GM23338 (cell line): ENCODE data around the gene MCTP1.

Experiments used
- CREB1 ChIP-seq: fragments of 250-450 bp; sonication (Bioruptor Pico); IDR thresholded peaks from 2 replicates; pipeline ENCODE4 v1.5.0; 2020; ENCODE audit warnings: low read depth, mild to moderate bottlenecking, moderate library complexity
- CTCF ChIP-seq, 2 experiments: fragments of 200-600 bp in 1 of 2; sonication (generic) in 1 of 2; conservative IDR thresholded peaks; 2 replicates each; pipeline versions ENCODE4 v1.5.1 to v1.6.1; 2016 to 2017; ENCODE audit warnings: antibody characterized with exemption in 2 of 2, low read depth in 2 of 2, mild to moderate bottlenecking in 2 of 2, moderate library complexity in 1 of 2
- EZH2 ChIP-seq: fragments of 200-600 bp; sonication (generic); IDR thresholded peaks from one replicate; pipeline ENCODE4 v1.8.0; 2017; ENCODE audit warnings: antibody characterized with exemption, mild to moderate bottlenecking, low read depth; ENCODE audit not compliant: unreplicated experiment
- JUNB ChIP-seq: IDR thresholded peaks from one replicate; pipeline ENCODE4 v1.6.1; 2016; ENCODE audit warnings: antibody characterized with exemption; ENCODE audit not compliant: unreplicated experiment
- NANOG ChIP-seq: IDR thresholded peaks from 2 replicates; pipeline ENCODE4 v1.6.1; 2016; ENCODE audit warnings: antibody characterized with exemption, borderline replicate concordance
- TF ChIP-seq, protein P1 (sequence below): IDR thresholded peaks from one replicate; pipeline ENCODE4 v1.6.1; 2018; ENCODE audit warnings: antibody characterized with exemption; ENCODE audit not compliant: unreplicated experiment

DNA sequence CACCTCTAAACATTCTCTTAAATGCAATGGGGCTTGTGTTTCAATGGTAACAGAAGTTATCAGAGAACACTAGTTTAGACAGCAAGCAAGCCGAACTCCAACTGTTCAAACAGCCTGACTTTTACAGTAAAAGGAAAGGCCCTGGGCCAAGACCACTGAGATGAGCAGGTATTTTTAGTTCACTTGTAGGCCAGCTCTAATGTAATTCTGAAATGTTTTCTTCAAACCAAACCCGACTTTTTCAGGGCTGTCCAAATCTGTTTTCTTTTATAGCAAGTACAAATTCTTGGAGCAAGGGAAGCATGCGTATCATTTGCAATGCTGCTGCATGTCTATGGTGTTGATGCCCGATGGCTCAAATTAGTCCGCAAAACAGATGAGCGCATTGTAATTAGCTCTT is 473.6 kb downstream of the MCTP1 start:
- no peak for TF ChIP-seq EZH2
- no peak for TF ChIP-seq CTCF (conservative IDR thresholded peaks at IDR 0.05; ENCODE audit: low read depth in 2 of 2)
- no peak for TF ChIP-seq CREB1 (CRISPR knock-in tag)
- TF ChIP-seq, protein P1, sequence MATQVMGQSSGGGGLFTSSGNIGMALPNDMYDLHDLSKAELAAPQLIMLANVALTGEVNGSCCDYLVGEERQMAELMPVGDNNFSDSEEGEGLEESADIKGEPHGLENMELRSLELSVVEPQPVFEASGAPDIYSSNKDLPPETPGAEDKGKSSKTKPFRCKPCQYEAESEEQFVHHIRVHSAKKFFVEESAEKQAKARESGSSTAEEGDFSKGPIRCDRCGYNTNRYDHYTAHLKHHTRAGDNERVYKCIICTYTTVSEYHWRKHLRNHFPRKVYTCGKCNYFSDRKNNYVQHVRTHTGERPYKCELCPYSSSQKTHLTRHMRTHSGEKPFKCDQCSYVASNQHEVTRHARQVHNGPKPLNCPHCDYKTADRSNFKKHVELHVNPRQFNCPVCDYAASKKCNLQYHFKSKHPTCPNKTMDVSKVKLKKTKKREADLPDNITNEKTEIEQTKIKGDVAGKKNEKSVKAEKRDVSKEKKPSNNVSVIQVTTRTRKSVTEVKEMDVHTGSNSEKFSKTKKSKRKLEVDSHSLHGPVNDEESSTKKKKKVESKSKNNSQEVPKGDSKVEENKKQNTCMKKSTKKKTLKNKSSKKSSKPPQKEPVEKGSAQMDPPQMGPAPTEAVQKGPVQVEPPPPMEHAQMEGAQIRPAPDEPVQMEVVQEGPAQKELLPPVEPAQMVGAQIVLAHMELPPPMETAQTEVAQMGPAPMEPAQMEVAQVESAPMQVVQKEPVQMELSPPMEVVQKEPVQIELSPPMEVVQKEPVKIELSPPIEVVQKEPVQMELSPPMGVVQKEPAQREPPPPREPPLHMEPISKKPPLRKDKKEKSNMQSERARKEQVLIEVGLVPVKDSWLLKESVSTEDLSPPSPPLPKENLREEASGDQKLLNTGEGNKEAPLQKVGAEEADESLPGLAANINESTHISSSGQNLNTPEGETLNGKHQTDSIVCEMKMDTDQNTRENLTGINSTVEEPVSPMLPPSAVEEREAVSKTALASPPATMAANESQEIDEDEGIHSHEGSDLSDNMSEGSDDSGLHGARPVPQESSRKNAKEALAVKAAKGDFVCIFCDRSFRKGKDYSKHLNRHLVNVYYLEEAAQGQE: no peak
- no peak for TF ChIP-seq JUNB
- no peak for TF ChIP-seq NANOG
